ENCODE results near the gene PCDHGA5.
"Not testable (repeated sequence)": the region's sequence is repeated elsewhere in the genome, so short reads cannot be mapped to it uniquely, and the experiment has no call there.

The PCDHGA5 gene

DNA sequence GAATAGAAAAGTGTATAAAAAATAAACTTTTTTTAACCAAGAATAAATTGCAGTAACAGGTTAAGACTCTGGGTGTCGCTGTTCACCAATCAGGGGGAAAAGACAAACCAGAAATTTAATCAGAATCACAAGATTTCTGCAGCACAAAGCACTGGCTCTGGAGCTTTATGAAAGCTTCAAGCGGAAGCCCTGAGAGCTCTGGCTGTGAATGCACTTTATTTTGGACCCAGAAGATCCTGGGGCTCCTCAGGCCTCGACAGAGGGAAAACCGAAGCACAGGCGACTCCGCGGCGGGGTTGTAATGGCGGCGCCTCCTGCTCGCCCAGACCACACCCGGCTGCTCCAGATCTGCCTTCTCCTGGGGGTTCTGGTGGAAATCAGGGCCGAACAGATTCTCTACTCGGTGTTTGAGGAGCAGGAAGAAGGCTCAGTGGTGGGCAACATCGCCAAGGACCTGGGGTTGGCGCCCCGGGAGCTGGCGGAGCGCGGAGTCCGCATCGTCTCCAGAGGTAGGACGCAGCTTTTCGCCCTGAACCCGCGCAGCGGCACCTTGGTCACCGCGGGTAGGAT, 9.0 kb upstream of the PCDHGA5 start, which contains the start of gene PCDHGA4:
PCDHGA4 (plus strand) TSS at position 122 of the 570 bp plus-strand sequence; CDS start at position 209, 87 bp downstream.
- no peak for DNase-seq

DNA sequence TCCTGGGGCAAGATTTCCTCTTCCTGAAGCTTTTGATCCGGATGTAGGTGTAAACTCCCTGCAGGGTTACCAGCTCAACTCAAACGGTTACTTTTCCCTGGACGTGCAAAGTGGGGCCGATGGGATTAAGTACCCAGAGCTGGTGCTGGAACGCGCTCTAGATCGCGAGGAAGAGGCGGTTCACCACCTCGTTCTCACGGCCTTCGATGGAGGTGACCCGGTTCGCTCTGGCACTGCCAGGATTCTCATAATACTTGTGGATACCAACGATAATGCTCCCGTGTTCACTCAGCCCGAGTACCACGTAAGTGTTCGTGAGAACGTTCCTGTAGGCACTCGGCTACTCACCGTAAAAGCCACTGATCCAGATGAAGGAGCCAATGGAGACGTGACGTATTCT, 8.3 kb upstream of the PCDHGA5 start:
- no peak for DNase-seq

DNA sequence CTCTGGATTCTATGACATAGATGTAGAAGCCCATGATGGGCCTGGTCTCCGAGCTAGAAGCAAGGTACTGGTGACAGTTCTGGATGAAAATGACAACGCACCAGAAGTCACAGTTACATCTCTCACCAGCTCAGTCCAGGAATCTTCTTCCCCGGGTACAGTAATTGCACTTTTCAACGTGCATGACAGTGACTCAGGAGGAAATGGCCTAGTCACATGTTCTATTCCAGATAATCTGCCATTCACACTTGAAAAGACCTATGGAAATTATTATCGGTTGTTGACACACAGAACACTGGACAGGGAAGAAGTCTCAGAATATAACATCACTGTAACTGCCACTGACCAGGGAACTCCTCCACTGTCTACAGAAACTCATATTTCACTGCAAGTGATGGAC, 7.8 kb upstream of the PCDHGA5 start:
- DNase-seq, result no peak

DNA sequence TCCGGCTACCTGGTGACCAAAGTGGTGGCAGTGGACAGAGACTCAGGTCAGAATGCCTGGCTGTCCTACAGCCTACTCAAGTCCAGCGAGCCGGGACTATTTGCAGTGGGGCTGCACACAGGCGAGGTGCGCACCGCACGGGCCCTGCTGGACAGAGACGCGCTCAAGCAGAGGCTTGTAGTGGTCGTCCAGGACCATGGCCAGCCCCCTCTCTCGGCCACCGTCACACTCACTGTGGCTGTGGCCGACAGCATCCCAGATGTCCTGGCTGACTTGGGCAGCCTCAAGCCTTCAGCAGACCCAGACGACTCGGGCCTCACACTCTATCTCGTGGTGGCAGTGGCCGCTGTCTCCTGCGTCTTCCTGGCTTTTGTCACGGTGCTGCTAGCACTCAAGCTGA, 7.0 kb upstream of the PCDHGA5 start:
- DNase-seq, result no peak

DNA sequence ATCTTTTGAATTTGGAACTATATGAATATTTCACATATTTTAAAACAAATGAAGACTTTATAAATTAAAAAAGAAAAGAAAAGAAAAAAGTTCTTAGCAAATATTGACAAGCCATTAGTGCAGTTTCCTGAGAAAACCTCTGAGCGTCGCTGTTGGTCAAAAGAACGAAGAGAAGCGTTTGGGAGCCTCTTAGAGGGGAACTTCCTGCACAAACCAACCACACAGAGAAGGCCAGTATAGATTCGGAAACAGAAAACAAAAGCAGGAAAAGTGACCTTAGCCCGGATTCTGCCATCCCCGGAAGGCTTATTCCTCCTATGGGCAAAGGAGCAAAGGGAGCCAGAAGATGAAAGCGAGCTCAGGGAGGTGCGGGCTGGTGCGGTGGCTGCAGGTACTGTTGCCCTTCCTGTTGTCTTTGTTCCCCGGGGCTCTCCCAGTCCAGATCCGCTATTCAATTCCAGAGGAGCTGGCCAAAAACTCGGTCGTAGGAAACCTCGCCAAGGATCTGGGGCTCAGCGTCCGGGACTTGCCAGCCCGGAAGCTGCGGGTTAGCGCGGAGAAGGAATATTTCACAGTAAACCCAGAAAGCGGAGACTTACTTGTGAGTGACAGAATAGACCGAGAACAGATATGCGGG, 4.1 kb upstream of the PCDHGA5 start, which contains the start of gene PCDHGB2:
PCDHGB2 (plus strand) TSS at position 205 of the 637 bp plus-strand sequence; CDS start at position 347, 142 bp downstream.
- no peak for DNase-seq

DNA sequence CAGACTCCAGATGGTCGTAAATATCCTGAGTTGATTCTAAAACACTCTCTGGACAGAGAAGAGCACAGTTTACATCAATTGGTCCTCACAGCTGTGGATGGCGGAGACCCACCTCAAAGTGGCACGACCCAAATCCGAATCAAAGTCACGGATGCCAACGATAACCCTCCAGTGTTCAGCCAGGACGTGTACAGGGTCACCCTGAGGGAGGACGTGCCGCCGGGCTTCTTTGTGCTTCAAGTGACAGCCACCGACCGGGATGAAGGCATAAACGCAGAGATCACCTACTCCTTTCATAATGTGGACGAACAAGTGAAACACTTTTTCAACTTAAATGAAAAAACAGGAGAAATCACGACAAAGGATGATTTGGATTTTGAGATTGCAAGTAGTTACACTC, 3.3 kb upstream of the PCDHGA5 start:
- no peak for DNase-seq

DNA sequence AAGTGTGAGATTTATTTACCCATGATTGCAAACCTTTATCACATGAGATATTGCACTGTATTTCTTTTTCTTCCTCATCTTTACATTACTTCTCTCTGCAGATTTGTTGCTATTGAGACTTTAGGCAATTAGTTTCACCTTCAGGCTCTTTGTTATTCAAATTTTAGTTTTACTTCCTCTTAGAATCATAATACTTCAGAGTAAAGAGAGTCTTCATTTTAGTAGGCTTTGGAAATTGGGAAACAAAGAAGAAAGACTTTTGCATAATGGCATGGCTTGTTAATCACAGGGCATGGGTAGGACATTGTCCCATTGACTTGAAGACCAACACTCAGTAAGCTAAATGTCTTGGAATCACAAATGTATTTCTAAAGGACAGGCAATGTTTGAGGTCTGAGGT, 1.2 kb upstream of the PCDHGA5 start:
- no peak for DNase-seq

DNA sequence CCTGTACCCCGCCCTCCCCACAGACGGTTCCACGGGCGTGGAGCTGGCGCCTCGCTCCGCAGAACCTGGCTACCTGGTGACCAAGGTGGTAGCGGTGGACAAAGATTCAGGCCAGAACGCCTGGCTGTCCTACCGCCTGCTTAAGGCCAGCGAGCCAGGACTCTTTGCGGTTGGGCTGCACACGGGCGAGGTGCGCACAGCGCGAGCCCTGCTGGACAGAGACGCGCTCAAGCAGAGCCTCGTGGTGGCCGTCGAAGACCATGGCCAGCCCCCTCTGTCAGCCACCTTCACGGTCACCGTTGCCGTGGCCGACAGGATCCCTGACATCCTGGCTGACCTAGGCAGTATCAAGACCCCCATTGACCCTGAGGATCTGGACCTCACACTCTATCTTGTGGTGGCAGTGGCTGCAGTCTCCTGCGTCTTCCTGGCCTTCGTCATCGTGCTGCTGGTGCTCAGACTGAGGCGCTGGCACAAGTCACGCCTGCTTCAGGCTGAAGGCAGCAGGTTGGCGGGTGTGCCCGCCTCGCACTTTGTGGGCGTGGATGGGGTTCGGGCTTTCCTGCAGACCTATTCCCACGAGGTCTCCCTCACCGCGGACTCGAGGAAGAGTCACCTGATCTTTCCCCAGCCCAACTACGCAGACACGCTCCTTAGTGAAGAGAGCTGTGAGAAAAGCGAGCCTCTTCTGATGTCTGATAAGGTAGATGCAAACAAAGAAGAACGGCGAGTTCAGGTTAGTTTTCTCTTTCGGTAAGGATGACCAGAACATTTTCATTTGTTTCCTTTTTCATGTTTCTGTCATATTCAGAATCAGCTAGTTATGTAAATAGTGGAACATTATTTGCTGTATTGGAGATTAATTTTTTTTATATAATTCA, 2.3 kb downstream of the PCDHGA5 start:
- DNase-seq, result no peak

DNA sequence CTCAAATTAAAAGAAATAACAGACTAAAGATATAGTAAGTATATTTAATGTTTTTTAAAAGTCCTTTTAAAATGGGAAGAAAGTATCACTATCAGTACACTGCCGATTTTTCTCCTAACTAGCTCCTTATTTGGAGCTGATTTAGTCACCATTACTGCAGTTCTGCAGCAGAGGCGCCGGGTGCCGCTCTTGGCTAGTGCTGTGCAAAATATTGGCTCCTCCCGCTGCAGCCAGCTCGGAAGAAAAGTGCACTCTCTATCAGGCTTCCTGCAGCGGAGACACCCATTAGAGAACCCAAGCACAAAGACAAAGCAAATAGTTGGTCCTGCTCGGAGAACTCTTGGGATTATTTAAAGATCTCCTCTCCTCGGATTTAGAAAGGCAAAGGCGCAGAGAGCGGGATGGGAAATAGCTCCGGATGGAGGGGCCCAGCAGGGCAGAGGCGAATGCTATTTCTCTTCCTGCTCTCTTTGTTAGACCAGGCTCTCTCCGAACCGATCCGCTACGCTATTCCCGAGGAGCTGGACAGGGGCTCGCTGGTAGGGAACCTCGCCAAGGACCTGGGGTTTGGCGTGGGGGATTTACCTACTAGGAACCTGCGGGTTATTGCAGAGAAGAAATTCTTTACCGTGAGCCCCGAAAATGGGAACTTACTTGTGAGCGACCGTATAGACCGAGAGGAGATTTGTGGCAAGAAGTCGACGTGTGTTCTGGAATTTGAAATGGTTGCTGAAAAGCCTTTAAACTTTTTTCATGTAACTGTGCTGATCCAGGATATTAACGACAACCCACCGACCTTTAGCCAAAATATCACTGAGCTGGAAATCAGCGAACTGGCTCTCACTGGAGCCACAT, 6.3 kb downstream of the PCDHGA5 start, which contains the start of gene PCDHGB3:
PCDHGB3 (plus strand) TSS at position 249 of the 855 bp plus-strand sequence; CDS start at position 402, 153 bp downstream.
- peak; percentile 32 for DNase-seq

DNA sequence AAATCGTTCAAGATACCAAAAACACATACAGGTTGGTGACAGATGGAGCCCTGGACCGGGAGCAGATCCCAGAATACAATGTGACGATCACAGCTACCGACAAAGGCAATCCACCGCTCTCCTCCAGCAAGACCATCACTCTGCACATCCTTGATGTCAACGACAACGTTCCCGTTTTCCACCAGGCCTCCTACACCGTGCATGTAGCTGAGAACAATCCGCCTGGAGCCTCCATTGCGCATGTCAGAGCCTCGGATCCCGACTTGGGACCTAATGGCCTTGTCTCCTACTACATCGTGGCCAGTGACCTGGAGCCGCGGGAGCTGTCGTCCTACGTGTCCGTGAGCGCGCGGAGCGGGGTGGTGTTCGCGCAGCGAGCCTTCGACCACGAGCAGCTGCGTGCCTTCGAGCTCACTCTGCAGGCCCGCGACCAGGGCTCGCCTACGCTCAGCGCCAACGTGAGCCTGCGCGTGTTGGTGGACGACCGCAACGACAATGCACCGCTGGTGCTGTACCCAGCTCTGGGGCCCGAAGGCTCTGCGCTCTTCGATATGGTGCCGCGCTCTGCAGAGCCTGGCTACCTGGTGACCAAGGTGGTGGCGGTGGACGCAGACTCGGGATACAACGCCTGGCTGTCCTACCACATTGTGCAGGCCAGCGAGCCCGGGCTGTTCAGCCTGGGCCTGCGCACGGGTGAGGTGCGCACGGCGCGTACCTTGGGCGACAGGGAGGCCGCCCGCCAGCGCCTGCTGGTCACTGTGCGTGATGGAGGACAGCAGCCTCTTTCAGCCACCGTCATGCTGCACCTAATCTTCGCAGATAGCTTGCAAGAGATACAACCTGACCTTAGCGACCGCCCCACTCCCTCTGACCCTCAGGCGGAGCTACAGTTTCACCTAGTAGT, 7.9 kb downstream of the PCDHGA5 start:
- no peak for DNase-seq

DNA sequence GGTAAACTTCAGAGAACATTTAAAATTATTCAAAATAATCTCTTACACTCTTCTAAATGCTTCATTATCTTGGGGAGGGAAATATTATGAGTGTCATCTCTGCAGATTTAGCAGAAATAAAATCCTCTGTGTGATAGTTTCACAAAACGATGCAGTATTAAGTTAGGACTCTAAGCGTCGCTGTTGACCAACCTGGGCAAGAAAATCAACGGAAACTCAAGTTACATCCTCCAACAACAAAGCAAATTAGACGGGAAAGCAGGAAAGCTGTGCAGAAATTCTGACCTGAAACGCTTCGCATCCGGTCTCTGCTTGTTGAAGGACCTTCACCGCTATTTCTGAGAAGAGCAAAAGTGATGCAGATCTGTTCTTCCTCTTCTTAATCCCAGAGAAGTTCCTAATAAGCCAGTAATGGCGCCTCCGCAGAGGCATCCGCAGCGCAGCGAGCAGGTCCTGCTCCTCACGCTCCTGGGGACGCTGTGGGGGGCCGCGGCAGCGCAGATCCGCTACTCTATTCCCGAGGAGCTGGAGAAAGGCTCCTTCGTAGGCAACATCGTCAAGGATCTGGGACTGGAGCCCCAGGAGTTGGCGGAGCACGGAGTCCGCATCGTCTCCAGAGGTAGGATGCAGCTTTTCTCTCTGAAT, 9.8 kb downstream of the PCDHGA5 start, which contains the start of gene PCDHGA6:
PCDHGA6 (plus strand) TSS at position 219 of the 645 bp plus-strand sequence; CDS start at position 412, 193 bp downstream.
- DNase-seq, result peak; percentile 6

DNA sequence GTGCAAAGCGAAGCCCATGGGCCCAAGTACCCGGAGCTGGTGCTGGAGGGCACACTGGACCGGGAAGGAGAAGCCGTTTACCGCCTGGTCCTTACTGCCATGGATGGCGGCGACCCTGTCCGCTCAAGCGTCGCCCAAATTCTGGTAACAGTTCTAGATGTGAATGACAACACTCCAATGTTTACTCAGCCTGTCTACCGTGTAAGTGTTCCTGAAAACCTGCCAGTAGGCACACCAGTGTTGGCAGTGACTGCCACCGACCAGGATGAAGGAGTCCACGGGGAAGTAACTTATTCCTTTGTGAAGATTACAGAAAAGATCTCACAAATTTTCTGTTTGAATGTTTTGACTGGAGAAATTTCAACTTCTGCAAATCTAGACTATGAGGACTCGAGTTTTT, 10.7 kb downstream of the PCDHGA5 start:
- no peak for DNase-seq

DNA sequence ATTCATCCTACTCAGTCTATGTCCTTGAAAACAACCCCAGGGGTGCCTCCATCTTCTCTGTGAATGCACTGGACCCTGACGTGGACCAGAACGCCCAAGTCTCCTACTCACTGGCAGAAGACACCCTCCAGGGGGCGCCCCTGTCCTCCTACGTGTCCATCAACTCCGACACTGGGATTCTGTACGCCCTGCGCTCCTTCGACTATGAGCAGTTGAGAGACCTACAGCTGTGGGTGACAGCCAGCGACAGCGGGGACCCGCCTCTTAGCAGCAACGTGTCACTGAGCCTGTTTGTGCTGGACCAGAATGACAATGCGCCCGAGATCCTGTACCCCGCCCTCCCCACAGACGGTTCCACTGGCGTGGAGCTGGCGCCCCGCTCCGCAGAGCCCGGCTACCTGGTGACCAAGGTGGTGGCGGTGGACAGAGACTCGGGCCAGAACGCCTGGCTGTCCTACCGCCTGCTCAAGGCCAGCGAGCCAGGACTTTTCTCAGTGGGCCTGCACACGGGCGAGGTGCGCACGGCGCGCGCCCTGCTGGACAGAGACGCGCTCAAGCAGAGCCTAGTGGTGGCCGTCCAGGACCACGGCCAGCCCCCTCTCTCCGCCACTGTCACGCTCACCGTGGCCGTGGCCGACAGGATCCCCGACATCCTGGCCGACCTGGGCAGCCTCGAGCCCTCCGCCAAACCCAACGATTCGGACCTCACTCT, 11.6 kb downstream of the PCDHGA5 start:
- DNase-seq, result not testable (repeated sequence)

DNA sequence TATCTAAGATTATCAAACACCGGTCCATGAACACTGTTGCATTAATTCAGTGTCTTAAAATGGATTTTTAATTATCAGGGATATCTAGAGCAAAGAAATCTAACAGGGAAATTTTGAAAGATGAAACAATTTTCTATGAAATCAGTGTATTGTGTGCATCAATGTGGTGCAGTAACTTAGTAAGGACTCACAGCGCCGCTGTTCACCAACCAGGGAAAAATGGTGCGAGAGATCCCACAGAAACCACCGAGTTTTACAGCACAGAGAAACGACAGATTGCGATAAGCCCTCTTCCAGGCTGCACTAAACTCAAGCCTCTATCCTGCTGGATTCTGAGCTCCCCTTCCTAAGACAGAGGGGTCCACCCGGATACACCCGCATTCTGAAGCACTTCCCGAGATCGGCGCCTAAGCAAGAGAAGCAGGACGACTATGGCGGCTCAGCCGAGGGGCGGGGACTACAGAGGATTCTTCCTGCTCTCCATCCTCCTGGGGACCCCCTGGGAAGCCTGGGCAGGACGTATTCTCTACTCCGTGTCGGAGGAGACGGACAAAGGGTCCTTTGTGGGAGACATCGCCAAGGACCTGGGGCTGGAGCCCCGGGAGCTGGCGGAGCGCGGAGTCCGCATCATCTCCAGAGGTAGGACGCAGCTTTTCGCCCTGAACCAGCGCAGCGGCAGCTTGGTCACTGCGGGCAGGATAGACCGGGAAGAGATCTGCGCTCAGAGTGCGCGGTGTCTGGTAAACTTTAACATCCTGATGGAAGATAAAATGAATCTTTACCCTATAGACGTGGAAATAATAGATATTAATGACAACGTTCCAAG, 18.7 kb downstream of the PCDHGA5 start, which contains the start of gene PCDHGA7:
PCDHGA7 (plus strand) TSS at position 274 of the 826 bp plus-strand sequence; CDS start at position 432, 158 bp downstream.
- no peak for DNase-seq

DNA sequence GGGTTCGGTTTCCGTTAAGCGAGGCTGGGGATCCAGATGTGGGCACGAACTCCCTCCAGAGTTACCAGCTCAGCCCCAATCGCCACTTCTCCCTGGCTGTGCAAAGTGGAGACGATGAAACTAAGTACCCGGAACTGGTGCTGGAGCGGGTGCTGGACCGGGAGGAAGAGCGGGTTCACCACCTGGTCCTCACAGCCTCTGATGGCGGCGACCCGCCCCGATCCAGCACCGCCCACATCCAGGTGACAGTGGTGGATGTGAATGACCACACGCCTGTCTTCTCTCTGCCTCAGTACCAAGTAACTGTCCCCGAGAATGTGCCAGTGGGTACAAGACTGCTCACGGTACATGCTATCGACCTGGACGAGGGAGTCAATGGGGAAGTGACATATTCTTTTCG, 19.4 kb downstream of the PCDHGA5 start:
- no peak for DNase-seq

DNA sequence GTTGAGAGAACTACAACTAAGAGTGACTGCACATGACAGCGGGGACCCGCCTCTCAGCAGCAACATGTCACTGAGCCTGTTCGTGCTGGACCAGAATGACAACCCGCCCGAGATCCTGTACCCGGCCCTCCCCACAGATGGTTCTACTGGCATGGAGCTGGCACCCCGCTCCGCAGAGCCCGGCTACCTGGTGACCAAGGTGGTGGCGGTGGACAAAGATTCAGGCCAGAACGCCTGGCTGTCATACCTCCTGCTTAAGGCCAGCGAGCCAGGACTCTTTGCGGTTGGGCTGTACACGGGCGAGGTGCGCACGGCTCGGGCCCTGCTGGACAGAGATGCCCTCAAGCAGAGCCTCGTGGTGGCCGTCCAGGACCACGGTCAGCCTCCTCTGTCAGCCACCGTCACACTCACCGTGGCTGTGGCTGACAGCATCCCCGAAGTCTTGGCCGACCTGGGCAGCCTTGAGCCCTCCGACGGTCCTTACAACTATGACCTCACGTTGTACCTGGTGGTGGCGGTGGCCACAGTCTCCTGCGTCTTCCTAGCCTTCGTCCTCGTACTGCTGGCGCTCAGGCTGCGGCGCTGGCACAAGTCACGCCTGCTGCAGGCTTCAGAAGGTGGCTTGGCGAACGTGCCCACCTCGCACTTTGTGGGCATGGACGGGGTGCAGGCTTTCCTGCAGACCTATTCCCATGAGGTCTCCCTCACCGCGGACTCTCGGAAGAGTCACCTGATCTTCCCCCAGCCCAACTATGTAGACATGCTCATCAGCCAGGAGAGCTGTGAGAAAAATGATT, 20.7 kb downstream of the PCDHGA5 start:
- DNase-seq, result no peak

DNA sequence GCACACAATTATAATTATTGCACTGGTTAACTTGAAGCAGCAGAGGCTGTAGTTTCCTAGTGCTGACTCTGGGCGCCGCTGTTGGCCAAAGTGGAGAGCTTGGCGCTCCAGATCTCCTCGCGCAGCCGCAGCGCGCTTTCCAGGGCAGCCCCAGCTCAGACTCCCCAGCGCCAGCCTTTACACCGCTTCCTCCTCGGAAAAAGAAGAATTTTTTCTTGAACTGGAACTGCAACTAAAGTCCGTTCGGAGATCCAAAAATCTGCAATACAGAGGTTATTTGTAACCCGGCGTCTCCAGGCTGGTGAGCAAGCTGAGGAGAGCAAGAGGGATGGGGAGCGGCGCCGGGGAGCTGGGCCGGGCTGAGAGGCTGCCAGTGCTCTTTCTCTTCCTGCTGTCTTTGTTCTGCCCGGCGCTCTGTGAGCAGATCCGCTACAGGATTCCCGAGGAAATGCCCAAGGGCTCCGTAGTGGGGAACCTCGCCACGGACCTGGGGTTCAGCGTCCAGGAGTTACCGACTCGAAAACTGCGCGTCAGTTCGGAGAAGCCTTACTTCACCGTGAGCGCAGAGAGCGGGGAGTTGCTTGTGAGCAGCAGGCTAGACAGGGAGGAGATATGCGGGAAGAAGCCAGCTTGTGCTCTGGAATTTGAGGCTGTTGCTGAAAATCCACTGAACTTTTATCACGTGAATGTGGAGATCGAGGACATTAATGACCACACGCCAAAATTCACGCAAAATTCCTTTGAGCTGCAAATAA, 23.8 kb downstream of the PCDHGA5 start, which contains the start of gene PCDHGB4:
PCDHGB4 (plus strand) TSS at position 142 of the 755 bp plus-strand sequence; CDS start at position 329, 187 bp downstream.
- peak; percentile 26 for DNase-seq
